ENCODE measurements around the gene PABPC3. TPM values are rescaled to one million over a fixed set of nuclear protein-coding genes. Genes with fewer than 3 reads are reported as not detected.

Gene PABPC3
- 0.02 and 0.15 TPM in 2 replicates for total RNA-seq (2014; rRNA removed; shearing (Covaris generic))

- DNase-seq (ENCODE audit: low read depth): no peak
Measured at GRCh38 chr13:25095851-25096453, at the start of gene PABPC3. PABPC3 (plus strand) TSS chr13:25096136; CDS start chr13:25096199, 63 bp downstream.

- DNase-seq (ENCODE audit: low read depth): no peak
Measured at GRCh38 chr13:25046274-25046984, 49.5 kb upstream of the PABPC3 start.

GRCh38 chr13:25046985-25047511 lies 48.9 kb upstream of the PABPC3 start:
- DNase-seq (ENCODE audit: low read depth): peak; percentile 18

- DNase-seq (ENCODE audit: low read depth): no peak
Measured at GRCh38 chr13:25051065-25051464, 44.9 kb upstream of the PABPC3 start.

GRCh38 chr13:25059166-25059565 lies 36.8 kb upstream of the PABPC3 start:
- DNase-seq (ENCODE audit: low read depth): no peak

GRCh38 chr13:25059958-25060357 lies 36.0 kb upstream of the PABPC3 start:
- no peak for DNase-seq (ENCODE audit: low read depth)

GRCh38 chr13:25062479-25062878 lies 33.5 kb upstream of the PABPC3 start:
- no peak for DNase-seq (ENCODE audit: low read depth)

- no peak for DNase-seq (ENCODE audit: low read depth)
Measured at GRCh38 chr13:25064396-25064795, 31.5 kb upstream of the PABPC3 start.

- DNase-seq (ENCODE audit: low read depth): no peak
Measured at GRCh38 chr13:25065974-25066770, 29.8 kb upstream of the PABPC3 start.

GRCh38 chr13:25067064-25067463 lies 28.9 kb upstream of the PABPC3 start:
- no peak for DNase-seq (ENCODE audit: low read depth)

- no peak for DNase-seq (ENCODE audit: low read depth)
Measured at GRCh38 chr13:25068810-25069209, 27.1 kb upstream of the PABPC3 start.

- no peak for DNase-seq (ENCODE audit: low read depth)
Measured at GRCh38 chr13:25069236-25069635, 26.7 kb upstream of the PABPC3 start.

- DNase-seq (ENCODE audit: low read depth): no peak
Measured at GRCh38 chr13:25069911-25070310, 26.0 kb upstream of the PABPC3 start.

- no peak for DNase-seq (ENCODE audit: low read depth)
Measured at GRCh38 chr13:25080773-25081172, 15.2 kb upstream of the PABPC3 start.

- DNase-seq (ENCODE audit: low read depth): no peak
Measured at GRCh38 chr13:25084096-25084495, 11.8 kb upstream of the PABPC3 start.

GRCh38 chr13:25085125-25085742 lies 10.7 kb upstream of the PABPC3 start:
- DNase-seq (ENCODE audit: low read depth): peak; percentile 30

GRCh38 chr13:25088562-25089221 lies 7.2 kb upstream of the PABPC3 start:
- DNase-seq (ENCODE audit: low read depth): no peak

GRCh38 chr13:25097426-25097825 lies 1.5 kb downstream of the PABPC3 start:
- DNase-seq (ENCODE audit: low read depth): no peak

- no peak for DNase-seq (ENCODE audit: low read depth)
Measured at GRCh38 chr13:25103711-25104110, 7.8 kb downstream of the PABPC3 start.

- no peak for DNase-seq (ENCODE audit: low read depth)
Measured at GRCh38 chr13:25109341-25109740, 13.4 kb downstream of the PABPC3 start.

- no peak for DNase-seq (ENCODE audit: low read depth)
Measured at GRCh38 chr13:25110956-25111584, 15.1 kb downstream of the PABPC3 start.
